Measurements from ENCODE around the gene ENPP1. TPM values are rescaled to one million over a fixed set of nuclear protein-coding genes. Genes with fewer than 3 reads are reported as not detected.

ENPP1 gene
- total RNA-seq, 4 donors from 2014 or later = 7.9 to 35.2 (median 19.2) TPM

DNA sequence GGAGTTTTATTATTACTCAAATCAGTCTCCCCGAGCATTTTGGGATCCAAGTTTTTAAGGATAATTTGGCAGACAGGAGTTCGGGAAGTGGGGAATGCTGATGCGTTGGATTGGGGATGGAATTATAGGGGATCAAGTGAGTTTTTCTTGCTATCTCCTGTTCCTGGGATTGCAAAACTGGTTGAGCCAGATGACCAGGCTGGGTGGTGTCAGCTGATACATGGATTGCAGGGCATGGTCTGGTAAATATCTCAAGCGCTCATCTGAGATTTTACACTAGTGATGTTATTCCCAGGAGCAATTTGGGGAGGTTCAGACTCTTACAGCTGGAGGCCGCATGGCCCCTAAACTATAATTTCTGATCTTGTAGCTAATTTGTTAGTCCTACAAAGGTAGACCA is 54.7 kb downstream of the ENPP1 start:
- Histone ChIP-seq H3K36me3 (peaks cover 0 to 3% (median 0%) of the 10 kb centered on the region in 4 donors), H3K4me3 (no peak overlapping the region), H3K27ac (replicated peaks in 1 of 4) (no peak overlapping the region), H3K4me1 (no peaks in the 10 kb centered on the region), H3K27me3 (no peaks in the 10 kb centered on the region), H3K9me3 (no peaks in the 10 kb centered on the region)
- intact Hi-C loops (cut with DNase I) = no loop called here
- WGBS = 87% methylated on average over 5 of the region's 5 CpGs
- no peak for DNase-seq (ENCODE audit: extremely low spot score)
- TF ChIP-seq EP300 (IDR thresholded peaks at IDR 0.05) (no peak), POLR2A (IDR thresholded peaks at IDR 0.05; ENCODE audit: low read depth) (no peak), POLR2AphosphoS5 (IDR thresholded peaks at IDR 0.05) (no peak)
- TF ChIP-seq, protein P1, sequence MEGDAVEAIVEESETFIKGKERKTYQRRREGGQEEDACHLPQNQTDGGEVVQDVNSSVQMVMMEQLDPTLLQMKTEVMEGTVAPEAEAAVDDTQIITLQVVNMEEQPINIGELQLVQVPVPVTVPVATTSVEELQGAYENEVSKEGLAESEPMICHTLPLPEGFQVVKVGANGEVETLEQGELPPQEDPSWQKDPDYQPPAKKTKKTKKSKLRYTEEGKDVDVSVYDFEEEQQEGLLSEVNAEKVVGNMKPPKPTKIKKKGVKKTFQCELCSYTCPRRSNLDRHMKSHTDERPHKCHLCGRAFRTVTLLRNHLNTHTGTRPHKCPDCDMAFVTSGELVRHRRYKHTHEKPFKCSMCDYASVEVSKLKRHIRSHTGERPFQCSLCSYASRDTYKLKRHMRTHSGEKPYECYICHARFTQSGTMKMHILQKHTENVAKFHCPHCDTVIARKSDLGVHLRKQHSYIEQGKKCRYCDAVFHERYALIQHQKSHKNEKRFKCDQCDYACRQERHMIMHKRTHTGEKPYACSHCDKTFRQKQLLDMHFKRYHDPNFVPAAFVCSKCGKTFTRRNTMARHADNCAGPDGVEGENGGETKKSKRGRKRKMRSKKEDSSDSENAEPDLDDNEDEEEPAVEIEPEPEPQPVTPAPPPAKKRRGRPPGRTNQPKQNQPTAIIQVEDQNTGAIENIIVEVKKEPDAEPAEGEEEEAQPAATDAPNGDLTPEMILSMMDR (IDR thresholded peaks at IDR 0.05) = no peak

GRCh38 chr6:131867744-131868143 is 59.9 kb downstream of the ENPP1 start:
- H3K4me1 ChIP-seq = no peaks in the 10 kb centered on the region
- no peaks in the 10 kb centered on the region for H3K27me3 ChIP-seq
- no peak for DNase-seq (ENCODE audit: extremely low spot score)
- intact Hi-C loops (cut with DNase I) = no loop called here
- peaks cover 0 to 12% (median 0%) of the 10 kb centered on the region in 4 donors for H3K36me3 ChIP-seq
- TF ChIP-seq EP300 (IDR thresholded peaks at IDR 0.05) (no peak), POLR2A (IDR thresholded peaks at IDR 0.05; ENCODE audit: low read depth) (no peak), POLR2AphosphoS5 (IDR thresholded peaks at IDR 0.05) (no peak)
- TF ChIP-seq, protein P1 (IDR thresholded peaks at IDR 0.05) = no peak
- WGBS = 79% methylated on average over 1 of the region's 1 CpG
- no peak overlapping the region for H3K4me3 ChIP-seq
- no peaks in the 10 kb centered on the region for H3K9me3 ChIP-seq
- H3K27ac ChIP-seq (replicated peaks in 1 of 4) = no peak overlapping the region

- TF ChIP-seq POLR2AphosphoS5 (IDR thresholded peaks at IDR 0.05) (no peak), POLR2A (IDR thresholded peaks at IDR 0.05; ENCODE audit: low read depth) (no peak), EP300 (IDR thresholded peaks at IDR 0.05) (no peak)
- TF ChIP-seq, protein P1 (IDR thresholded peaks at IDR 0.05) = no peak
- no peak for DNase-seq (ENCODE audit: extremely low spot score)
- WGBS = 93% methylated on average over 3 of the region's 3 CpGs
- Histone ChIP-seq H3K4me1 (no peaks in the 10 kb centered on the region), H3K9me3 (no peaks in the 10 kb centered on the region), H3K27me3 (no peaks in the 10 kb centered on the region), H3K4me3 (no peak overlapping the region), H3K27ac (replicated peaks in 1 of 4) (no peak overlapping the region), H3K36me3 (peaks cover 0 to 12% (median 0%) of the 10 kb centered on the region in 4 donors)
- intact Hi-C loops (cut with DNase I) = no loop called here
Observed at GRCh38 chr6:131868836-131869235, 61.0 kb downstream of the ENPP1 start.

DNA sequence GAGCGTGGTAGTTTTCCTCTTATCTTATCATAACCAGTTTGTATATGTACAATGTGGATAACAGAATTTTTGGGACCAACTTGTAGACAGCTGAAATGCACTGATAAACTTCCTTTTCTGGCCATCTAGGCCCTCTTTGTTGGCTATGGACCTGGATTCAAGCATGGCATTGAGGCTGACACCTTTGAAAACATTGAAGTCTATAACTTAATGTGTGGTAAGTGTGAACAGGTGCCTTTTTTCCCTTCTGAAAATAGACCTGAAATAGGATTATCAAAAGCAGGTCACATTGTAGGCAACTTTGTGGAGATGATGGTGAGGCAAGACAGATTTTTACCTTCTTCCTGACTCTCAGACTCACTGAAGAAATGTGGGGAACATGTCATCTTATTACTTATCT is 67.8 kb downstream of the ENPP1 start:
- Histone ChIP-seq H3K36me3 (peaks cover 0 to 31% (median 4%) of the 10 kb centered on the region in 4 donors), H3K4me3 (no peak overlapping the region), H3K9me3 (no peaks in the 10 kb centered on the region), H3K4me1 (no peaks in the 10 kb centered on the region), H3K27me3 (no peaks in the 10 kb centered on the region), H3K27ac (replicated peaks in 1 of 4) (no peak overlapping the region)
- TF ChIP-seq POLR2AphosphoS5 (IDR thresholded peaks at IDR 0.05) (no peak), POLR2A (IDR thresholded peaks at IDR 0.05; ENCODE audit: low read depth) (no peak), EP300 (IDR thresholded peaks at IDR 0.05) (no peak)
- TF ChIP-seq, protein P1 (IDR thresholded peaks at IDR 0.05) = no peak
- WGBS = 76% methylated on average over 1 of the region's 1 CpG
- DNase-seq (ENCODE audit: extremely low spot score) = no peak
- intact Hi-C loops (cut with DNase I) = no loop called here

GRCh38 chr6:131876545-131876944 is 68.7 kb downstream of the ENPP1 start:
- H3K4me3 ChIP-seq = no peak overlapping the region
- no peak overlapping the region for H3K27ac ChIP-seq (replicated peaks in 1 of 4)
- intact Hi-C loops (cut with DNase I) = no loop called here
- DNase-seq (ENCODE audit: extremely low spot score) = no peak
- no peaks in the 10 kb centered on the region for H3K9me3 ChIP-seq
- H3K27me3 ChIP-seq = no peaks in the 10 kb centered on the region
- H3K4me1 ChIP-seq = no peaks in the 10 kb centered on the region
- peaks cover 0 to 38% (median 6%) of the 10 kb centered on the region in 4 donors for H3K36me3 ChIP-seq
- TF ChIP-seq, protein P1 (IDR thresholded peaks at IDR 0.05) = no peak
- TF ChIP-seq EP300 (IDR thresholded peaks at IDR 0.05) (no peak), POLR2A (IDR thresholded peaks at IDR 0.05; ENCODE audit: low read depth) (no peak), POLR2AphosphoS5 (IDR thresholded peaks at IDR 0.05) (no peak)

Data from esophagus muscularis mucosa (tissue), 4 donors.